Measurements from ENCODE around the gene XIRP2.
A peak's percentile ranks its signal among the peaks of the same experiment; 100 is the strongest.

DNA sequence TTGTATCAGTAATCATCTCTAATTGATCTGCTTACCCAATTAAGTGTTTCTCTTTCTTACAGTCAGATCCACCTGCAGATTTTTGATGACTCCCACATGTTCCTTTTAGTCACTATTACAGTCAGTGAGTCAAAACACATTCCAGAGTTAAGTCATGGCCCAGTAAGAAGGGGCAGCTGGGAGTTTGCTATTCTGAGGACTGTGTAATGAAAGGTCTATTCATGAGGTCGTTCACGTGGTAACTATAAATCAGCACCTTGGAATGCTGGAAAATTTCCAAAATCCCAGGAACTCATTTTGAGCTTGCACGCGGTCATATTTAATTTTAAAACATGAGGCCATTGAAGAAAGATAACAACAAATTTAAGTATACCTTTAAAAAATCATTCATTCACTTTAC lies 252.5 kb downstream of the XIRP2 start:
- TF ChIP-seq CTCF (conservative IDR thresholded peaks at IDR 0.05; ENCODE audit: low read depth, low read length) (no peak), POLR2A (IDR thresholded peaks at IDR 0.05; ENCODE audit: low read depth, low read length) (no peak), MAFK (IDR thresholded peaks at IDR 0.05; ENCODE audit: low read depth, low read length) (peak; percentile 64; the same call in 1 of the 2 replicates), RAD21 (IDR thresholded peaks at IDR 0.05; ENCODE audit: low read length) (no peak)
